ENCODE data around the gene TMPRSS7. TPM values are rescaled to one million over a fixed set of nuclear protein-coding genes. Genes with fewer than 3 reads are reported as not detected.

Gene TMPRSS7, protein sequence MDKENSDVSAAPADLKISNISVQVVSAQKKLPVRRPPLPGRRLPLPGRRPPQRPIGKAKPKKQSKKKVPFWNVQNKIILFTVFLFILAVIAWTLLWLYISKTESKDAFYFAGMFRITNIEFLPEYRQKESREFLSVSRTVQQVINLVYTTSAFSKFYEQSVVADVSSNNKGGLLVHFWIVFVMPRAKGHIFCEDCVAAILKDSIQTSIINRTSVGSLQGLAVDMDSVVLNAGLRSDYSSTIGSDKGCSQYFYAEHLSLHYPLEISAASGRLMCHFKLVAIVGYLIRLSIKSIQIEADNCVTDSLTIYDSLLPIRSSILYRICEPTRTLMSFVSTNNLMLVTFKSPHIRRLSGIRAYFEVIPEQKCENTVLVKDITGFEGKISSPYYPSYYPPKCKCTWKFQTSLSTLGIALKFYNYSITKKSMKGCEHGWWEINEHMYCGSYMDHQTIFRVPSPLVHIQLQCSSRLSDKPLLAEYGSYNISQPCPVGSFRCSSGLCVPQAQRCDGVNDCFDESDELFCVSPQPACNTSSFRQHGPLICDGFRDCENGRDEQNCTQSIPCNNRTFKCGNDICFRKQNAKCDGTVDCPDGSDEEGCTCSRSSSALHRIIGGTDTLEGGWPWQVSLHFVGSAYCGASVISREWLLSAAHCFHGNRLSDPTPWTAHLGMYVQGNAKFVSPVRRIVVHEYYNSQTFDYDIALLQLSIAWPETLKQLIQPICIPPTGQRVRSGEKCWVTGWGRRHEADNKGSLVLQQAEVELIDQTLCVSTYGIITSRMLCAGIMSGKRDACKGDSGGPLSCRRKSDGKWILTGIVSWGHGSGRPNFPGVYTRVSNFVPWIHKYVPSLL
- 0.10 TPM in 2 replicates for total RNA-seq (2014; rRNA removed; shearing (Covaris generic))
- polyA plus RNA-seq (2015; cell fraction: cytosol; rRNA removed) = 0.17 and 0.20 TPM in 2 replicates
- 0.14 and 0.20 TPM in 2 replicates for polyA plus RNA-seq (2015; cell fraction: nucleus; rRNA removed)

DNA sequence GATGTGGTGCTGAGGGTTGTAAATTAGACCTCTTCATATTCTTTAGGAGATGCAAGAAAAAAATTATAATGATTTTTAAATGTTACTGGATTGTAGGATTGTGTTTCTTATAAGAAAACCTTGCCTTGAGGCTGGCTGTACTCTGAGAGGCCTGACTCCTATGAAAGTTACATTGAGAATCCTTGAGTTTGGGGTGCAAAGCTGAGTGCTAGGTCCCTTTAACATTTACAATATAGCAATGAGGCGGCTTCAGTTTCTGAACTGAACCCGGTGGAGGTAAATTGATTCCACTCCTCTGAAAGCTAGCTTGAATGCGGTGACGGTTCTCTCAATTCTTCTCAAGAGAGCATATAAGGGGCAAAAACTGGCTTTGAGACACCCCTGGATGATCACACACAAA, at the start of gene TMPRSS7:
TMPRSS7 (plus strand) TSS at position 301 of the 400 bp plus-strand sequence. CDS start 110 bp downstream, outside the sequence.
- no peak for DNase-seq (ENCODE audit: low read depth)

DNA sequence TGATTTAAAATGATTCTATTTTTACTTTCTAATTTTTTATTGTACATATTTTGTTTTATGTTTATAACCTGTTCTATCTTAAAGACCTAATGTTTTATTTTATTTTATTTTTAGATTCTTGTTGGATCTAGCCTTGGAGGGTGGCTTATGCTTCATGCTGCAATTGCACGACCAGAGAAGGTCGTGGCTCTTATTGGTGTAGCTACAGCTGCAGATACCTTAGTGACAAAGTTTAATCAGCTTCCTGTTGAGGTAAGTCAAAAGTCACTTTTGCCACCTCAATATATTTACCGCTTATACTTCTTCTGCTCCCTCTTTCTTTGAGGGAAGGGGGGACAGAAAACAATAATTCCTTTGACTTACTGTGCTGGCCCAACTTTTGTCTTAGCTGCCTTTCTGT, 47.7 kb upstream of the TMPRSS7 start:
- DNase-seq (ENCODE audit: low read depth) = no peak

DNA sequence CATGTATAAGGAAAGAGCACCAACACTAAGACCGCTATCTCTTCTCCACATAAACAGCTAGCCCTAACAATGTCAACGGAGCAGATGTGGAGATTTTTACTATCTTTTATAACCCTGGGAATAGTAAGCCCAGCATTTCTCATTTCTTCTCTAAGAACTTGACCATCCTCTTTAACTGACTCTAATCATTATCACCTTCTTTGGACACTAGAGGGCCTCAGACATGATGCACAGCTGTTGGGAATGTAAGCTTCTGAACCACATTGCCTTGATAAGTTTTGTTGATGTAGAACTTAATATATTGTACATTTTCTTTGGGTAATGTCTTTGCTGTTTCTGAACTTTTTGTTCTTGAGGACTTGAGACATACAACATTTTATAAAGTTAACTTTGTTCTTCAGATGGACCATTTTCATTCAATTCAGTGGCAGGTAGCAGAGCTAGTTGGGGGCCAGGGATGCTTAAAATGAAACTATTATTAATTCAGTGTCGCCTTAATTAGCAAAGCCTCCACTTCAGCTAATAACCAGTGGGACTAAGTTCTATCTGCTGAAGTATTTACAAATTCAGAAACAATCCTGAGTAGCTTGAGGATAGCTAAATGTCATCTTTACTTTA, 45.4 kb upstream of the TMPRSS7 start:
- peak; percentile 71 for DNase-seq (ENCODE audit: low read depth)

DNA sequence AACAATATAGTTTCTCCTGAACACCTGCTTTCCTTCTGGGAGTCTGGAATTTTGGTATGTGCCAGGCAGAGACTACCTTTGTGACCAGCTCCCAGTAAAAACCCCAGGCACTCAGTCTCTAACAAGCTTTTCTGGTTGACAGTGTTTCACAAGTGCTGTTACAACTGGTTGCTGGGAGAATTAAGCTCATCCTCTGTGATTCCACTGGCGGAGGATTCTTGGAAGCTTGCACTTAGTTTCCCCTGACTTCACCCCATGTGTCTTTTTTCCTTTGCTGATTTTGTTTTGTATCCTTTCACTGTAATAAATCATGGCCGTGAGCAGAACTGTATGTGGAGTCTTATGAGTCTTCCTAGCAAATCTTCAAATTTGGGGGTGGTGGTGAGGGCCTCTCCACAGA, 41.5 kb upstream of the TMPRSS7 start:
- no peak for DNase-seq (ENCODE audit: low read depth)

DNA sequence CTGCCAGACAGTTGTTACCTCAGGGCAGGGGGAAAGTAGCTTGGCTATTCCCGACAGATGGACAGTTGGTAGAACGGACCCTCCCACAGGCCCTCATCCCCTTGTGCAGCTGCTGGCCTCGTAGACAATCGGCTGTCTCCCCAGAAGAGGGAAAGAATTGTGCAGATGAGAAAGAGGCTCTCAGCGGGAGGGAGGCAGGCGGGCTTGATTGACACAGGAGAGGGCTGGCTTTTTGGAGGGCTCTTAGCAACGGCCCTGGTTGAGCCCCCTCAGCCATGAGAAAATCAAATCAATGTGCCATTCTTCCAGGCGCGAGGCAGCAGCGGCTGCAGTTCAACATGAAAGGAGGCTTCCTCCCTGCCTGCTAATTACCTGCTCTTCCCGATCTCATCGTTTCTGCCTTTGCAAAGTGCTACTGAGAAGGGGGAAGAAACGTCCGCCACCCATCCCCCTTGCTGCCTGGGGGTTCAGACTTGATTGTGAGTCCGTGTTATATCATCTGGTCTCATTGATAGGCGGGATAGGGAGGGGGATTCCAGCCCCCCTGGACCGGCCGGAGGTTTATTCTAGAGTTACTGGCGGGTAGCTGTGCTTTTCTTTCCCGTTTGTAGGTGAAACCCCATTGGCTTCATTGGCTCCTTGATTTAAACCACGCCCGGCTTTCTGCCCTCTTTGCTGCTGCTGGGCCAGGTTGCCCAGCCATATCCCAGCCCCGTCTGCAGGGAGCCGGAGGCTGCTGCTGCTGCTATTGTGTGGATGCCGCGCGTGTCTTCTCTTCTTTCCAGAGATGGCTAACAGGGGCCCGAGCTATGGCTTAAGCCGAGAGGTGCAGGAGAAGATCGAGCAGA, 35.7 kb upstream of the TMPRSS7 start, which contains the start of gene TAGLN3:
TAGLN3 (plus strand) TSS at position 287 of the 848 bp plus-strand sequence; CDS start at position 788, 501 bp downstream.
- peak; percentile 53 for DNase-seq (ENCODE audit: low read depth)

DNA sequence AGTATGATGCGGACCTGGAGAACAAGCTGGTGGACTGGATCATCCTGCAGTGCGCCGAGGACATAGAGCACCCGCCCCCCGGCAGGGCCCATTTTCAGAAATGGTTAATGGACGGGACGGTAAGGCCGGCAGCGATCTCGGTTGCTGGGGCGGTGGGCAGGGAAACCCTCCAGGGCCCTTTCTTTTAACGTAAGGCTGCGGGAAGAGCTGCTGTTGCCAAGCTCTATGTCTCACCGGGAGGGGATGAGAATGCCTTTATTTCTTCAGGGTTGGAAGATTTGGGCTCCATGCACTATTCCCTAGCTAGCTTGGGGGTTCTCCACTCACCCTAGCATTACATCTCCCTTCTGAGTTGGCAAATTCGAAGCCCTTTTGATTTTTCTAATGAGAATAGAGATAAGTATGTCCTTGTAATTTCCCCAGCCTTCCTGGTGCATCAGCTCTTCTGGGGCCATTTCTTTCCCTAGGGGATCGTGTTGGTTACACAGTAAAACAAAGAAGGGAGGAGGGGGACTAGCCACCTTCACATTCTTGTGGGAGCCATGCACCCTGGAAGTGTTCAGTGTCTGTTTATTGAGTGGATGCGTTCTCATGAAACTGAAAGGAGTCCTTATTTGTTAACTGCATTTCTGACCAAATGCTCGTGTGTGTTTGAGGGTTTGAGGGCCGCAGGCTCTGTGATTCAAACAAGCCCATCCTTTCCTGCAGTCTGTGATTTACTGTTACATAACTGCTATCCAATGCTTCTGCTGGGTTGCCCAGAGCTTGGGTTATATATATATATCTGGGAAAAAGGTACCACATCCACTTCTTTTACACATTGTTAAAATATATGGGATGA, 34.8 kb upstream of the TMPRSS7 start:
- no peak for DNase-seq (ENCODE audit: low read depth)

DNA sequence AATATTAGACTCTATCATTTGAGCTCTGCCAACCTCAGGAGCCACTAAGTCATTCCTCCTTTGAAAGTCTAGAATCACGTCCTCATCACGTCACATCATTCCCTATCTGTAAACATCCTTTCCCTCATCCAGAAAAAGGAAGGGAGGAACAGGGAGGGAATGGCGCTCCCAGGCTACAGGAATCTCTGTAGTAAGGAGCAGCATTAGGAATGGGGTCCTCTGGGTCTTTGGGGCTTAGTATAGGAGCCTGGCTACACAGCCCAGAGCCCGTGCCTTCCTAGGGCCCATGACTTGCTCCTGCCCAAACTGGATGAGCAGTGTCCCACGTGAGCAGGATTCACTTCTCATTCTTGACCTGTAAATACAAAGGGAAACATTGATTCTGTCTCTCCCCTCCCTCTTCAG, 34.2 kb upstream of the TMPRSS7 start:
- DNase-seq (ENCODE audit: low read depth) = no peak

DNA sequence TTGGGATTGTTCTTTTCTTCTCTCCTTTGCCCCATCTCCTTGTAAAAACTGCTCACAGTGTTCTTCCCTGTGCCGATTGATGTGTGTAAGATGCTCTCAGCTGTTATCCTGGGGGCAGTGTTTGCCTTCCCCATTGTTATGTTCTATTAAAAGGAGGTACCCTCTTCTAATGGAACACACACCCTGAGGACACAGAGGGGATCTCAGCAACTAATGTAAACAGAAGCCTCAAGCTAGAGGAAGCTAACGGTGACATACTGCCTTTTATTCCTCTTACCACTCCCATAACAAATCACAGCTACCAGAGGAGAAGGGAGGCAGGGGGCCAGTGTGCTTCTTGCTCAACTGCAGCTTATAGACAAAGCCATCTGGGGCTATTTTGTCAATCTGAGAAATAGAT, 33.6 kb upstream of the TMPRSS7 start:
- DNase-seq (ENCODE audit: low read depth) = no peak

DNA sequence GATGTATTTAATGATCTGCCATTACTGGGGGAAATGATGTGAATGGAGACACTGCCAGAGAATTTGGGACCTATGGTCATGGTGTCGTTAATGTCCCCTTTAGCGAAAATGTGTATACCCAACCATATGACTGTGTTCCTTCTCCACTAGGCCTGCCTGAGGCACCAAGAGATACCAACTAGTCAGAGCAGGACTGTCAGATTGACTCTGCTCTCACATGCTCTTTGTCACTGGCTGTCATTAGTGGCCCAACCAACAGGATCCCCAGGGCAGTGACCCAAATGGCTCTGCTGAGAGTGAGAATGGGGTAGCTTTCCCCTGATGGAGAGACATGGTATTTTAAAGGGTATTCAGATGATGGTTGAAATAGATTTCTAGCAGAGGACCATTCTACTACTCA, 33.0 kb upstream of the TMPRSS7 start:
- no peak for DNase-seq (ENCODE audit: low read depth)

DNA sequence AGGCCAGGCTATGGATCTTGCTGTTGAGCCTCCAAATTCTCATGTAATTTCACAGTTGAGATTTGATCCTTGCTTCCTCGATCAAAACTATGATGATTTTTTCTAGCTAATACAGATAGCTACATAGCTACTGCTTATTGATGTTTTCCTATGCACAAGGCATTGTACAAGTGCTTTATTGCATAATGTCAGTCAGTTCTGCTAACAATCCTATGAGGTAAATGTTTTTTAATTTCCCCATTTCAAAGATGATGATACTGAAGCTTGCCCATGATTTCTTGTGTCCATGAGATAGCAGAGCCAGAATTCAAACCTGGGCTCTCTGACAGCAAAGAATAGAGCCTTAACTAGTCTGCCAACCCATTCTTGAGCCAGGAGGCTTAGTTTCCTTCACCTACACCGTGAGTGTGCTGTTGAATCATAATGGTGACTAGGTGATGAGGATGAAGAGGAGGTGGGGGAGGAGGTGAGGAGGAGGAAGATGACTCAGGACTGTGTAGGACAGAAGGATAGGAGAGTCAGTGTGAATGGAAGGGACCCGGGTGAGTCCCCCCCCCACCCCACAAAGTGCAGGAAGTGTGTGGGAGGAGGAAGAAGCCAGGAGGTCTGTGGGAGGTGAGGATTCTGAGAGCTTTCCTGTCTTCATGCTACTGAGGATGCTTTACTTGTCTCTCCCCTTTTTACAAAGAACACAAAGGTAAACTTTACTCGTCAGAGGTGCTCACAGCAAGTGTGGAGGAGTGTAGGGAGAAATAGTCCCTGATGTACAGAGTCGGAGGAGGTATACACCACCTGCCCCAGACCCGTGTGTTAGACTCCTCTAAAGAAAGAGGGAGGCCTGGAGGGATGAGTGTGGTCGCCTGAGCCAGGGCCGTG, 32.2 kb upstream of the TMPRSS7 start:
- DNase-seq (ENCODE audit: low read depth) = peak; percentile 99

DNA sequence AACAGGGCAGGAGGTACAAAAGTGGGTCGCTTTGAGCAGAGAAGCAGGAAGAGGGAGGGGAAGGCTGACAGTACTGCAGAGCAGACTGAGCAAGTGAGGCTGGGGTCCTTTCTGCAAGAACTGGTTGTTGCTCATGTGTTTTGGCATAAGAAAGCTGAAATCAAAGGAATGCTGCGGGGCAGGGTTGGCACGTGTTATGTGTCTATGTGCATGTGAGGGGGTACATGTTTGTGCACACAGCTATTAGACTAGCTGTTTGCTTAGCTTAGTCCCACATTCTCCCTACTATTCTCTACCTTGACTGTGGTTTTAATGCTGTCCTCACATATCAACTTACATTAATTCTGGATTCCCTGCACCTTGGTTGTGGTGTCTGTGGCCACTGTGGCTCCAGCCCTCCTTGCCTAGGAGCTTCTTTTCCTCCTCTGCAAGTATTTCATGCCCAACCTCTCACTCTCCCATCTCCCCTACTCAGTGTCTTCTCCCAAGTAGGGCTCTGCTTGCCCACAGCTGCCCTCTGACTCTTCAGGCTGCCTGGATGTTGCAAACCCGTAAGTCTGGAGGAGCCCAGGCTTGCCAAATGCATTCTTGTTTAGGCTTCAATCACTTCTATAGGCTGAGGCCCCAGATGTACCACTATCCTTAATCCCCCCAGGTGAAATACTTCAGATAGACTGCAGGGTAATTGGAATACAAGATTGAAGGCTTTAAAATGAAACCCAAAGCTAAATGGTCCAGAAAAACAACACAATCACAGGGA, 31.0 kb upstream of the TMPRSS7 start:
- DNase-seq (ENCODE audit: low read depth) = no peak

DNA sequence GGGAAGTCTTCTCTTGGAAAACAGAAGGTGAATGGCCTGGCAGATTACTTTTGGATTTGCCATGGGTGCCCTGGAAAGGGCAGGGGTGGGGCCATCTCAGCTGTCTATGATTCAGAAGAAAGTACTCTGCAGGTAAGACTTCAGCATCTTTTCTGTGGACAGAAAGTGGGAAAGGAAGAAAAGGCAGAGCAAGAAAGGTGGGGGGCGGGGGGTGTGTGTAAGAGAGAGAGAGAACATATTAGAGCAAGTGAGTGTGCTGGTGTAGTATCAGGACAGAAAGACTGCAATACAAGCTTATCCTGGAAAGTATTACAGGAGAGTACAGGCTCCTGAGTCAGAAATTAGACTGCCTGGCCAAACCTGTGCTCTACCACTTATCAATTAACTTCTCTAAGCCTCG, 30.3 kb upstream of the TMPRSS7 start:
- no peak for DNase-seq (ENCODE audit: low read depth)

DNA sequence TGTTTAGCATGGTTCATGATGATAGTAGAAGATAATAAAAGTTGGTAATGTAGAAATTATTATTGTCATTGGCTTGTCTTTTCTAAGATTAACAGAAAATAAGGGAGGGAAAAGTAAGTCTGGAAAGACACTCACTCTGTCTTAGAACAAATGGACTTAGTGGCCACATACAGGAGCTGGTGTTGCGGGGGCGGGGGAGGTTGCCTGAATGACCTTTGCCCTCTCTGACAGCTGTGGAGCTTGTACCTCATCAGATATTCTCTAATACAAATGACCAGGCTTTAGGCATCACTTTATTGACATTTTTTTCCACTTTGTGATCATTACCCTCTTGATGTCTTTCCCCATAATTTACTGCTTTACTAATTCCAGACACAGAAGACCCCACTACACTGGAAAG, 29.9 kb upstream of the TMPRSS7 start:
- no peak for DNase-seq (ENCODE audit: low read depth)

DNA sequence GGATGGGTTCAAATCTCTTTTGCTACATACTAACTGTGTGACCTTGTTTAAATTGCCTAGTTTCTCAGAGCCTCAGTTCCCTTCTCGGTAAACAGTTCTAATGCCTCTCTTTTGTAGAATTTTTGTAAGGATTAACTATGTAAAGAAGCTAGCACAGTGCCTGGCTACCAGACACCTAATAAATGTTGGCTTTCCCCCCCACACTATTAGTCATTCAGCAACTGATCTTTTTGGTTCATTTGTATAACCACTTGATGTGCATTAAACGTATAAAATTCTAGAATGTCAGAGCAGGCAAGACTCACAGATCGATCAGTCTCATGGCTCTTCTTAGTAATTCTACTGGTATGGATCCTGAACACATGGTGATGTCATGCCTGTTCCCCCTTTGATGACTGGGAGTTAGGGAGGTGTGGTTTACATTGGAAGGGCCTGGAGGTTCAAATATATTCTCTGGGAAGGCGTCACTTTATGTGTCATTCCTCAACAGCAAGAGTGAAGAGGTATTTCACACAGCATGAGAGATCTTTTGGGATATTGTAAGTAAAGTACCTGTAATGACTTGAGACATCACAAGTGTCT, 29.4 kb upstream of the TMPRSS7 start:
- peak; percentile 52 for DNase-seq (ENCODE audit: low read depth)

DNA sequence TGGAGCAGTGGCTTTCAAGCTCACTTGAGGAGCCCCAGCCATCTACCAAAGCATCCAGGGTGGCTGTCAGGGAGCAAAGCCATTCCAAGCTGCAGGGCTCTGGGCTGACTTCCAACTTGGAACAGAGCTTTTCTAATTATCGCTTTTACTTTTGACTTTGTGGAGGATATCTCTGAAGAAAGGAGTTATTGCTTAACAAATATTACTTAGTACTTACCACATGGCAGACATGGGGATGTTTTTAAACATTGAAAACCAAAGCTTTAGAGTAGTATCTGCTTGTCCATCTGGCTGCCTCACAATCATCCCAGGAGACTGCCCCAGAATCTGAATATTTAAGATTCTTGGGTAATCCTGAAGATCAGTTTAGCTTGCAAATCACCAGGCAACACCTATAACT, 26.9 kb upstream of the TMPRSS7 start:
- DNase-seq (ENCODE audit: low read depth) = no peak

DNA sequence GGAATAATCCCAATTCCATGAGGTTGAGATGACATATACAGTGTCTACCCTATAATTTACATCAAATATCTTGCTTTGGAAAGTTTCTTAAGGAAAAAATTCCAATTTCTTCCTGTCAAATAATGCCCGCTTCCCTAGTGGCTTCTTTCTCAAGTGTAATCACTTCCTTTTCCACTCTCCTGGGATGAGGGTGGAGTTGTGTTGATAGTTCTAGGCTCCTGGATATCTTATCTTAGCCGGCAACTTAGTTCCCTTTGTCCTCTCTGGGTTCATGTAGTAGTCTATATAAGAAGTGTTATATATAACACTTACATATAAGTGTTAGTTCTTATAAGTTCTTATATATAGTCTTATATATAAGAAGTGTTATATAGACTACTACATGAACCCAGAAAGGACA, 24.9 kb upstream of the TMPRSS7 start:
- DNase-seq (ENCODE audit: low read depth) = no peak

DNA sequence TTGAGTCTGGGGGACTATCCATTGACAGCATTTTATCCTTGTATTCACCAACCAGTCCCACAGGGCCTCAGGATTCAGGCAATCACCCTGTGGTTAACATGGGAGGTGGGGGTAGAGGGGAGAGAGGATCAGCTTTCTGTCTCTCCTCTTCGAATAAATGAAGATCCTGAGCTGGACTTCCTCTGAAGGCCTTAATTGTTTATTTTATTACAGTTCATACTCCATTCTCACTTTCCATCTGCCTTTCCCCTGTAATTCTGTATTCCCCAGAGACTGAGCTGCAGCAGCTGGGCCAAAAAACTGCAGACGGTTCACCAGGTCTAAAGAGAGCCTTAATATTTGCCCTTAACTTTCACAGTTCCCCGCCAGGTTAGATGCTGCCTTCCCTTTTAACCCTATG, 23.9 kb upstream of the TMPRSS7 start:
- DNase-seq (ENCODE audit: low read depth) = no peak

Data from HT1080 (cell line).